Measurements from ENCODE around the gene HYDIN. TPM values are rescaled to one million over a fixed set of nuclear protein-coding genes. Genes with fewer than 3 reads are reported as not detected.
"Not testable (repeated sequence)": the region's sequence is repeated elsewhere in the genome, so short reads cannot be mapped to it uniquely, and the experiment has no call there.

The HYDIN gene
- total and polyA plus RNA-seq, 9 of the 15 experiments (the other 6 are each of a cell fraction or from before 2014, with no cell fraction given) = 0.08 to 0.43 (median 0.14) TPM; not detected in 1

DNA sequence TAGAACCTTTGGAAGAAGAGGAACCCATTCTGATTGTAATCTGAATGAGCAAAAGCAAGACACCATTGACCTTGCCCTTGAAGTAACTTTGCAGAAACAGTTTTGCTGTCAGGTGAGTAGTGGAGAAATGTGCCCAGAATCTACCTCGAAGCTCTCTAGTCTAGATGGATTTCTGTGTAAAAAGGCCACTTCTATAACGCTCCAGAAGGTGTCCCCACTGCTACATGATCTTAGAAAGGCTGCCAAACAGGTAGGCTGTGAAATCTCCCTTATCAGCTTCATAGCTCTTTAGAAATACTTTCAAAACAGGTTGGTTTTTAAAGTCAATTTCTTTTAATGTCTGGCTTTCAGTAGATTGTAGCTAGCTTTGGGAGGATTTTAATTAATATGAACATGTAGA lies 230.8 kb downstream of the HYDIN start:
- WGBS (ENCODE audit: insufficient coverage, low coverage, missing lambda C conversion rate) = 0% methylated on average over 2 of the region's 2 CpGs
- 0 out of 3 replicates have a peak, but pooled peaks have one; percentile 41 for ATAC-seq
- not testable (repeated sequence) for BruUV-seq (replicated peaks)

DNA sequence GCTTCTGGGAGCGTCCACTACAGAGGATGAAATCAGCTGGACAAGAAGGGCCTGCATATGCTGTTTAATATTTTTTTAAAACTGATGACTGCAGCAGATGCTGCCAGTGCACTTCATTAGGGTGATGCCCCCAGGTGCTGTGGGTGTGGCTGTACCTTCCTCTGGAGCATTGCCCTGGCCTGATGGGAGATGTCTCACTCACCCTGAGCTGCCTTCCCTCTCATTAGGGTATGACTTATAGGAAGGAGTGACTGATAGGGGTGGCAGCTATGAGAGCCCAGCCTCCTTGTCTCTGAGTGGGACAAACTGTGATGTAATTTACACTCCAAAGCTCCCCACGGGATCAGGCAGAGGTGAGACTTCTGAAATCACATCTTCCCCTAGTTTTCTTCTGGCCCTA lies 234.7 kb downstream of the HYDIN start:
- intact Hi-C loops (cut with micrococcal nuclease); H3K9me3 ChIP-seq (replicated peaks; ENCODE audit: control insufficient read depth, insufficient read depth, low read depth, low read length); DNase-seq (ENCODE audit: extremely low read depth in 1 of 4, low spot score in 3 of 4); H4K20me1 ChIP-seq (replicated peaks; ENCODE audit: control insufficient read depth, insufficient read depth, low read length); BruUV-seq (replicated peaks); POLR2A ChIA-PET; H3K27ac ChIP-seq (ENCODE audit: extremely low read depth, low read depth, low read length); CTCF ChIA-PET (ENCODE audit: low intra/inter-chr PET ratio); in situ Hi-C loops (cut with MboI); H3K4me3 ChIP-seq; H3K79me2 ChIP-seq (ENCODE audit: control insufficient read depth, insufficient read depth, low read length); H2AFZ ChIP-seq (ENCODE audit: low read depth, low read length); FAIRE-seq; H3K4me1 ChIP-seq (replicated peaks in 1 of 2; ENCODE audit: control insufficient read depth in 2 of 2, insufficient read depth in 2 of 2, low read length in 2 of 2); H3K9me1 ChIP-seq (ENCODE audit: control insufficient read depth, insufficient read depth, low read length); H3K27me3 ChIP-seq (ENCODE audit: control insufficient read depth in 2 of 2, insufficient read depth in 2 of 2, low read length in 2 of 2); ATAC-seq; H3K4me2 ChIP-seq (ENCODE audit: insufficient read depth, low read length); H3K9ac ChIP-seq (ENCODE audit: insufficient read depth in 1 of 2, low read depth in 2 of 2, low read length in 2 of 2); H3K36me3 ChIP-seq (ENCODE audit: control insufficient read depth, insufficient read depth, low read length): not testable (repeated sequence)
- 0% methylated on average over 1 of the region's 2 CpGs for WGBS (ENCODE audit: insufficient coverage, low coverage, missing lambda C conversion rate)

More for the DNA sequence above, 230.8 kb downstream of the HYDIN start:
- FAIRE-seq (peak; percentile 65), DNase-seq (ENCODE audit: extremely low read depth in 1 of 4, low spot score in 3 of 4) (peak in 1 of 4 experiments; percentile 20)
- H3K4me2 ChIP-seq (ENCODE audit: insufficient read depth, low read length); H4K20me1 ChIP-seq (replicated peaks; ENCODE audit: control insufficient read depth, insufficient read depth, low read length); H3K9me3 ChIP-seq (replicated peaks; ENCODE audit: control insufficient read depth, insufficient read depth, low read depth, low read length); in situ Hi-C loops (cut with MboI); H3K27ac ChIP-seq (ENCODE audit: extremely low read depth, low read depth, low read length); H3K36me3 ChIP-seq (ENCODE audit: control insufficient read depth, insufficient read depth, low read length); intact Hi-C loops (cut with micrococcal nuclease); POLR2A ChIA-PET; H3K4me1 ChIP-seq (replicated peaks in 1 of 2; ENCODE audit: control insufficient read depth in 2 of 2, insufficient read depth in 2 of 2, low read length in 2 of 2); CTCF ChIA-PET (ENCODE audit: low intra/inter-chr PET ratio); H3K9ac ChIP-seq (ENCODE audit: insufficient read depth in 1 of 2, low read depth in 2 of 2, low read length in 2 of 2); H3K79me2 ChIP-seq (ENCODE audit: control insufficient read depth, insufficient read depth, low read length); H2AFZ ChIP-seq (ENCODE audit: low read depth, low read length); H3K9me1 ChIP-seq (ENCODE audit: control insufficient read depth, insufficient read depth, low read length); H3K27me3 ChIP-seq (ENCODE audit: control insufficient read depth in 2 of 2, insufficient read depth in 2 of 2, low read length in 2 of 2); H3K4me3 ChIP-seq: not testable (repeated sequence)

DNA sequence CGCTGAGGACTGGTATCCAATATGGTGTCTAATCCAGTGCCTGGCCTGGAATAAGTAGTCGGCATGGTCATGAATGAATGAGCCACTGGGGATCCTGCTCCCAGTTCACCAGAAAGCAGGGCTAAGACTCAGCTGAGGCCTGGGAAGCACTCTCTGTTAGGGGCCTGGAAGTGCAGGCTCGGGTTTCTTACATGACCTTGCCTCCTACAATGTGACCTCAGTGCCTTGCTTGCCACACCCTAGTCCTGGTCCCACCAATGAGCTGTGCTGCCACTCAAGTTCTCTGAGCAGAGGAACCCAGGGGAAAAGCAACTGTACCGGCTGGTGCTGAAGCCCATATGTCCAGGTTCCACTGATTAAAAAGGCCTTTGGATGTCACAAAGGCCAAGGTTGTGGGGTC lies 238.0 kb downstream of the HYDIN start:
- DNase-seq (ENCODE audit: extremely low read depth in 1 of 4, low spot score in 3 of 4); H3K9me1 ChIP-seq (ENCODE audit: control insufficient read depth, insufficient read depth, low read length); in situ Hi-C loops (cut with MboI); ATAC-seq; H3K4me3 ChIP-seq; BruUV-seq (replicated peaks); POLR2A ChIA-PET; H3K36me3 ChIP-seq (ENCODE audit: control insufficient read depth, insufficient read depth, low read length); H3K27ac ChIP-seq (ENCODE audit: extremely low read depth, low read depth, low read length); H4K20me1 ChIP-seq (replicated peaks; ENCODE audit: control insufficient read depth, insufficient read depth, low read length); FAIRE-seq; H3K4me2 ChIP-seq (ENCODE audit: insufficient read depth, low read length); H3K9ac ChIP-seq (ENCODE audit: insufficient read depth in 1 of 2, low read depth in 2 of 2, low read length in 2 of 2); CTCF ChIA-PET (ENCODE audit: low intra/inter-chr PET ratio); H3K79me2 ChIP-seq (ENCODE audit: control insufficient read depth, insufficient read depth, low read length); H3K4me1 ChIP-seq (replicated peaks in 1 of 2; ENCODE audit: control insufficient read depth in 2 of 2, insufficient read depth in 2 of 2, low read length in 2 of 2); intact Hi-C loops (cut with micrococcal nuclease); H2AFZ ChIP-seq (ENCODE audit: low read depth, low read length); H3K27me3 ChIP-seq (ENCODE audit: control insufficient read depth in 2 of 2, insufficient read depth in 2 of 2, low read length in 2 of 2); H3K9me3 ChIP-seq (replicated peaks; ENCODE audit: control insufficient read depth, insufficient read depth, low read depth, low read length): not testable (repeated sequence)
- 0% methylated on average over 2 of the region's 4 CpGs for WGBS (ENCODE audit: insufficient coverage, low coverage, missing lambda C conversion rate)

DNA sequence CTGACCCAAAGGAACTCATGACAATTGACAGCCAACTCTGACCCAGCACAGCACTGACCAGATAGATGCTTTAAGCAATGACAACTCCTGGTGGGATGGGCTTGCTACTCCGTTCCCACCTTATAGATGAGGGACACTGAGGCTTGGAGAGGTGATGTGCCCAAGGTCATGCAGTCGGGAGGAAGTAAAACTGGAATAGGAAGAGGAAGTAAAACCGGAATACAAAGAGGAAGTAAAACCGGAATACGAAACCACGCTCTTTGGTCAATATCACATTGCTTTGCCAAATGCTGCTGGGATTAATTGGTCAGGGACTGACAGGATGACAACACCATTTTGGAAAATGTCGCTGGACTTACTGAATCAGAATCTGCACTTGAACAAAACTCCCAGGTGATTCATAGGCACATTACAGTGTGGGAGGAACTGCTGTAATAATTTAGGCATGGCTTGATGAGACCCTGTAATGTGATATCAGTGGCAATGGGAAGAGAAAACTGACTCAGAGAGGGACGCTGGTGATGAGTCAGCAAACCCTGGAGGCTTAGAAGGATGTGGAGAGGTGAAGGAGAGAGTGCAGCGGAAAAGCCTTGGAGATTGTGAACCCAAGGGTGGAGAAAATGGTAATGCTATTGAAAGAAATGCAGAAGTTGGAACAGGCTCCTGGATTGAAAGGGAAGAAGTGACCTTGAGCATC lies 243.4 kb downstream of the HYDIN start:
- H3K4me1 ChIP-seq (replicated peaks in 1 of 2; ENCODE audit: control insufficient read depth in 2 of 2, insufficient read depth in 2 of 2, low read length in 2 of 2); H3K9ac ChIP-seq (ENCODE audit: insufficient read depth in 1 of 2, low read depth in 2 of 2, low read length in 2 of 2); DNase-seq (ENCODE audit: extremely low read depth in 1 of 4, low spot score in 3 of 4); POLR2A ChIA-PET; H3K4me3 ChIP-seq; H3K36me3 ChIP-seq (ENCODE audit: control insufficient read depth, insufficient read depth, low read length); BruUV-seq (replicated peaks); H2AFZ ChIP-seq (ENCODE audit: low read depth, low read length); intact Hi-C loops (cut with micrococcal nuclease); in situ Hi-C loops (cut with MboI); H4K20me1 ChIP-seq (replicated peaks; ENCODE audit: control insufficient read depth, insufficient read depth, low read length); H3K79me2 ChIP-seq (ENCODE audit: control insufficient read depth, insufficient read depth, low read length); CTCF ChIA-PET (ENCODE audit: low intra/inter-chr PET ratio); H3K9me3 ChIP-seq (replicated peaks; ENCODE audit: control insufficient read depth, insufficient read depth, low read depth, low read length); H3K27me3 ChIP-seq (ENCODE audit: control insufficient read depth in 2 of 2, insufficient read depth in 2 of 2, low read length in 2 of 2); H3K27ac ChIP-seq (ENCODE audit: extremely low read depth, low read depth, low read length); H3K9me1 ChIP-seq (ENCODE audit: control insufficient read depth, insufficient read depth, low read length); H3K4me2 ChIP-seq (ENCODE audit: insufficient read depth, low read length): not testable (repeated sequence)
- ATAC-seq = peak; percentile 60
- 0% methylated on average over 4 of the region's 9 CpGs for WGBS (ENCODE audit: insufficient coverage, low coverage, missing lambda C conversion rate)
- FAIRE-seq = peak; percentile 78
